ENCODE measurements around the gene SNX13. TPM values are rescaled to one million over a fixed set of nuclear protein-coding genes. Genes with fewer than 3 reads are reported as not detected.

Gene SNX13
- total and polyA plus RNA-seq, 9 of the 15 experiments (the other 6 are each of a cell fraction or from before 2014, with no cell fraction given) = 5.6 to 33.2 (median 25.4) TPM

- TF ChIP-seq RAD21 (CRISPR knock-in tag; conservative IDR thresholded peaks at IDR 0.05 in 1 of 2, IDR thresholded peaks at IDR 0.05 in 1 of 2) = peak in 1 of 2 experiments; percentile 23; a peak in 1 of 4 replicates
- TF ChIP-seq TCF3 (CRISPR knock-in tag; IDR thresholded peaks at IDR 0.05) = peak; percentile 34; the same call in 1 of the 2 replicates
- no peak for TF ChIP-seq ELF4 (CRISPR knock-in tag; IDR thresholded peaks at IDR 0.05)
- no peak for TF ChIP-seq MTF1 (CRISPR knock-in tag; IDR thresholded peaks at IDR 0.05; ENCODE audit: borderline replicate concordance)
- peak; percentile 60 for TF ChIP-seq CBFA2T3 (IDR thresholded peaks at IDR 0.05)
- TF ChIP-seq BRD9 (IDR thresholded peaks at IDR 0.05; ENCODE audit: low read depth, partially characterized antibody) = no peak
- no peak for TF ChIP-seq RBBP5 (IDR thresholded peaks at IDR 0.05; ENCODE audit: borderline replicate concordance, insufficient read depth, low read length, poor library complexity, severe bottlenecking)
- no peak for TF ChIP-seq PTRF (tag; IDR thresholded peaks at IDR 0.05)
- TF ChIP-seq HDAC6 (IDR thresholded peaks at IDR 0.05; ENCODE audit: low read depth, low read length) = no peak
- TF ChIP-seq SMAD1 (IDR thresholded peaks at IDR 0.05; ENCODE audit: low read depth, low read length, partially characterized antibody) = no peak
- no peak for TF ChIP-seq RBM15 (IDR thresholded peaks at IDR 0.05; ENCODE audit: insufficient read depth, low read length)
- peak; percentile 61 for TF ChIP-seq FOSL1 (tag; conservative IDR thresholded peaks at IDR 0.05)
Measured at GRCh38 chr7:17774248-17774647, 166.0 kb downstream of the SNX13 start (continued).

GRCh38 chr7:17773289-17773626, 167.0 kb downstream of the SNX13 start:
- no peaks in the 10 kb centered on the region for H3K9me1 ChIP-seq (ENCODE audit: control insufficient read depth, insufficient read depth, low read length)
- intact Hi-C loops (cut with micrococcal nuclease) (loop anchor here (5.0 kb wide), 1 partner anchor 89 kb away; no protein-coding TSS in a partner anchor), in situ Hi-C loops (cut with MboI) (loop anchor here (10.0 kb wide), 1 partner anchor 552 kb away; no protein-coding TSS in a partner anchor)
- H4K20me1 ChIP-seq (replicated peaks; ENCODE audit: control insufficient read depth, insufficient read depth, low read length) = no peaks in the 10 kb centered on the region
- CTCF ChIA-PET (ENCODE audit: low intra/inter-chr PET ratio) = interaction anchor here (0.6 kb wide), 1 partner anchor 1251 kb away, joined by 3 read pairs; no protein-coding TSS in a partner anchor
- no TSS peak for BruUV-seq (replicated peaks)
- H3K79me2 ChIP-seq (ENCODE audit: control insufficient read depth, insufficient read depth, low read length) = no peaks in the 10 kb centered on the region
- ATAC-seq = no peak
- POLR2A ChIA-PET = no interaction called here
- H3K27ac ChIP-seq (ENCODE audit: extremely low read depth, low read depth, low read length) = no peak overlapping the region
- no peaks in the 10 kb centered on the region for H3K4me1 ChIP-seq (replicated peaks in 1 of 2; ENCODE audit: control insufficient read depth in 2 of 2, insufficient read depth in 2 of 2, low read length in 2 of 2)
- 8% methylated on average over 3 of the region's 4 CpGs for WGBS (ENCODE audit: insufficient coverage, low coverage, missing lambda C conversion rate)
- H2AFZ ChIP-seq (ENCODE audit: low read depth, low read length) = no peak overlapping the region
- DNase-seq (ENCODE audit: extremely low read depth in 1 of 4, low spot score in 3 of 4) = no peak
- H3K4me3 ChIP-seq = no peak overlapping the region
- H3K4me2 ChIP-seq (ENCODE audit: insufficient read depth, low read length) = no peak overlapping the region
- no peak for FAIRE-seq
- no peaks in the 10 kb centered on the region for H3K36me3 ChIP-seq (ENCODE audit: control insufficient read depth, insufficient read depth, low read length)
- H3K9me3 ChIP-seq (replicated peaks; ENCODE audit: control insufficient read depth, insufficient read depth, low read depth, low read length) = no peaks in the 10 kb centered on the region
- no peaks in the 10 kb centered on the region for H3K27me3 ChIP-seq (ENCODE audit: control insufficient read depth in 2 of 2, insufficient read depth in 2 of 2, low read length in 2 of 2)
- no peak overlapping the region for H3K9ac ChIP-seq (ENCODE audit: insufficient read depth in 1 of 2, low read depth in 2 of 2, low read length in 2 of 2)
- TF ChIP-seq RFX5 (IDR thresholded peaks at IDR 0.05; ENCODE audit: low read depth, low read length) (no peak), ZNF165 (CRISPR knock-in tag; IDR thresholded peaks at IDR 0.05; ENCODE audit: borderline replicate concordance) (no peak), NFYB (IDR thresholded peaks at IDR 0.05; ENCODE audit: extremely low read depth, insufficient read length) (no peak), FOXP4 (CRISPR knock-in tag; IDR thresholded peaks at IDR 0.05; ENCODE audit: borderline replicate concordance) (no peak), FIP1L1 (IDR thresholded peaks at IDR 0.05; ENCODE audit: low read depth, low read length, poor library complexity, severe bottlenecking) (no peak), ZEB2 (IDR thresholded peaks at IDR 0.05) (no peak), DDX20 (tag; IDR thresholded peaks at IDR 0.05; ENCODE audit: low read depth) (no peak), CEBPG (CRISPR knock-in tag; IDR thresholded peaks at IDR 0.05) (no peak), CEBPG (tag; conservative IDR thresholded peaks at IDR 0.05 in 1 of 2, IDR thresholded peaks at IDR 0.05 in 1 of 2) (peak; percentile 65 to 81; a peak in 3 of 4 replicates), RFX7 (CRISPR knock-in tag; IDR thresholded peaks at IDR 0.05) (no peak)

Measured in K562 (cell line).